Activated naive CD8-positive, alpha-beta T cell treated with anti-CD3 and anti-CD28 coated beads, Interleukin-2, amount 50 U/mL, for 24 hours (primary cell): ENCODE measurements around the gene FXYD5.
A peak's percentile ranks its signal among the peaks of the same experiment; 100 is the strongest.

Experiments used
- ATAC-seq: fragments of 150-1000 bp; cut with Tn5 transposase; one replicate; pipeline ENCODE4 v1.10.0; 2021
- DNase-seq: peaks from one replicate; pipeline ENCODE4 v3.0.0; 2021
- H3K27ac Mint-ChIP-seq: one replicate; pipeline ENCODE4 v1.8.0; 2021; ENCODE audit warnings: mild to moderate bottlenecking, mixed read lengths
- H3K27me3 Mint-ChIP-seq: one replicate; pipeline ENCODE4 v1.8.0; 2021; ENCODE audit warnings: mixed read lengths
- H3K36me3 Mint-ChIP-seq: one replicate; pipeline ENCODE4 v1.8.0; 2021; ENCODE audit warnings: low read depth, mixed read lengths
- H3K4me1 Mint-ChIP-seq: one replicate; pipeline ENCODE4 v1.8.0; 2021; ENCODE audit warnings: mixed read lengths
- H3K4me3 Mint-ChIP-seq: one replicate; pipeline ENCODE4 v1.8.0; 2021; ENCODE audit warnings: mild to moderate bottlenecking, moderate library complexity, mixed read lengths
- H3K9me3 Mint-ChIP-seq: one replicate; pipeline ENCODE4 v1.8.0; 2021; ENCODE audit warnings: mixed read lengths

The FXYD5 gene

GRCh38 chr19:35153701-35154524 lies 622 bp upstream of the FXYD5 start:
- Mint-ChIP-seq H3K27ac (peak overlapping the region; percentile 99), H3K36me3 (peaks cover 35% of the 10 kb centered on the region), H3K4me3 (peak overlapping the region; percentile 96), H3K4me1 (peaks cover 47% of the 10 kb centered on the region), H3K9me3 (no peaks in the 10 kb centered on the region), H3K27me3 (no peaks in the 10 kb centered on the region)
- DNase-seq: peak; percentile 81
- ATAC-seq: peak; percentile 42

GRCh38 chr19:35155441-35155840 lies 906 bp downstream of the FXYD5 start:
- Mint-ChIP-seq H3K36me3 (peaks cover 49% of the 10 kb centered on the region), H3K27me3 (no peaks in the 10 kb centered on the region), H3K9me3 (no peaks in the 10 kb centered on the region), H3K27ac (peak overlapping the region; percentile 99), H3K4me1 (peaks cover 56% of the 10 kb centered on the region), H3K4me3 (peak overlapping the region; percentile 96)
- ATAC-seq (peak; percentile 14), DNase-seq (peak; percentile 52)

GRCh38 chr19:35155981-35156672 lies 1.6 kb downstream of the FXYD5 start:
- Mint-ChIP-seq H3K27ac (peak overlapping the region; percentile 99), H3K4me1 (peaks cover 56% of the 10 kb centered on the region), H3K36me3 (peaks cover 56% of the 10 kb centered on the region), H3K27me3 (no peaks in the 10 kb centered on the region), H3K4me3 (peak overlapping the region; percentile 96), H3K9me3 (peaks cover under 1% of the 10 kb centered on the region)
- DNase-seq: no peak
- no peak for ATAC-seq

- Mint-ChIP-seq H3K4me1 (peaks cover 60% of the 10 kb centered on the region), H3K4me3 (peak overlapping the region; percentile 96)
These were observed 2.1 kb downstream of the FXYD5 start for GRCh38 chr19:35156673-35157014.

GRCh38 chr19:35157431-35157830 lies 2.9 kb downstream of the FXYD5 start:
- peak overlapping the region; percentile 99 for H3K27ac Mint-ChIP-seq
- DNase-seq (no peak), ATAC-seq (no peak)
- H3K27me3 Mint-ChIP-seq: no peaks in the 10 kb centered on the region
- peaks cover 62% of the 10 kb centered on the region for H3K4me1 Mint-ChIP-seq
- H3K9me3 Mint-ChIP-seq: peaks cover 10% of the 10 kb centered on the region
- H3K4me3 Mint-ChIP-seq: peak overlapping the region; percentile 96
- H3K36me3 Mint-ChIP-seq: peaks cover 69% of the 10 kb centered on the region

More at GRCh38 chr19:35156673-35157014, 2.1 kb downstream of the FXYD5 start:
- H3K27me3 Mint-ChIP-seq: no peaks in the 10 kb centered on the region
- ATAC-seq (no peak), DNase-seq (no peak)
- peaks cover 5% of the 10 kb centered on the region for H3K9me3 Mint-ChIP-seq
- peaks cover 61% of the 10 kb centered on the region for H3K36me3 Mint-ChIP-seq
- H3K27ac Mint-ChIP-seq: peak overlapping the region; percentile 99

- ATAC-seq (no peak), DNase-seq (no peak)
- Mint-ChIP-seq H3K4me3 (no peak overlapping the region), H3K36me3 (peaks cover 90% of the 10 kb centered on the region), H3K27me3 (no peaks in the 10 kb centered on the region), H3K4me1 (peaks cover 56% of the 10 kb centered on the region), H3K9me3 (peaks cover 21% of the 10 kb centered on the region), H3K27ac (no peak overlapping the region)
These were observed 5.1 kb downstream of the FXYD5 start for GRCh38 chr19:35159606-35160005.

- Mint-ChIP-seq H3K4me3 (no peak overlapping the region), H3K9me3 (peaks cover 26% of the 10 kb centered on the region), H3K36me3 (peaks cover 99% of the 10 kb centered on the region), H3K27ac (no peak overlapping the region), H3K27me3 (no peaks in the 10 kb centered on the region), H3K4me1 (peaks cover 59% of the 10 kb centered on the region)
- no peak for ATAC-seq
- DNase-seq: no peak
These were observed 6.3 kb downstream of the FXYD5 start for GRCh38 chr19:35160629-35161433.

- Mint-ChIP-seq H3K36me3 (peaks cover 99% of the 10 kb centered on the region), H3K27me3 (no peaks in the 10 kb centered on the region), H3K27ac (no peak overlapping the region), H3K4me1 (peaks cover 57% of the 10 kb centered on the region), H3K4me3 (no peak overlapping the region), H3K9me3 (peaks cover 31% of the 10 kb centered on the region)
- DNase-seq (no peak), ATAC-seq (no peak)
These were observed 6.9 kb downstream of the FXYD5 start for GRCh38 chr19:35161434-35161743.

- H3K36me3 Mint-ChIP-seq: peaks cover 99% of the 10 kb centered on the region
- DNase-seq (no peak), ATAC-seq (no peak)
- peaks cover 57% of the 10 kb centered on the region for H3K4me1 Mint-ChIP-seq
- peaks cover 34% of the 10 kb centered on the region for H3K9me3 Mint-ChIP-seq
- H3K4me3 Mint-ChIP-seq: no peak overlapping the region
- H3K27ac Mint-ChIP-seq: peak overlapping the region; percentile 61
- no peaks in the 10 kb centered on the region for H3K27me3 Mint-ChIP-seq
These were observed 8.2 kb downstream of the FXYD5 start for GRCh38 chr19:35162471-35163326.

- H3K36me3 Mint-ChIP-seq: peaks cover 94% of the 10 kb centered on the region
- DNase-seq (no peak), ATAC-seq (no peak)
- H3K27me3 Mint-ChIP-seq: no peaks in the 10 kb centered on the region
- H3K4me3 Mint-ChIP-seq: no peak overlapping the region
- H3K4me1 Mint-ChIP-seq: peaks cover 56% of the 10 kb centered on the region
- peaks cover 34% of the 10 kb centered on the region for H3K9me3 Mint-ChIP-seq
- no peak overlapping the region for H3K27ac Mint-ChIP-seq
These were observed 9.9 kb downstream of the FXYD5 start for GRCh38 chr19:35164418-35164817.

GRCh38 chr19:35165200-35166058 lies 10.9 kb downstream of the FXYD5 start:
- Mint-ChIP-seq H3K27me3 (no peaks in the 10 kb centered on the region), H3K4me3 (no peak overlapping the region), H3K4me1 (peaks cover 56% of the 10 kb centered on the region), H3K27ac (peak overlapping the region; percentile 67), H3K9me3 (peaks cover 34% of the 10 kb centered on the region), H3K36me3 (peaks cover 93% of the 10 kb centered on the region)
- ATAC-seq: no peak
- DNase-seq: no peak

GRCh38 chr19:35166100-35167063 lies 11.8 kb downstream of the FXYD5 start:
- no peaks in the 10 kb centered on the region for H3K27me3 Mint-ChIP-seq
- no peak for DNase-seq
- H3K4me3 Mint-ChIP-seq: no peak overlapping the region
- ATAC-seq: no peak
- H3K4me1 Mint-ChIP-seq: peaks cover 54% of the 10 kb centered on the region
- peaks cover 31% of the 10 kb centered on the region for H3K9me3 Mint-ChIP-seq
- peak overlapping the region; percentile 77 for H3K27ac Mint-ChIP-seq
- H3K36me3 Mint-ChIP-seq: peaks cover 86% of the 10 kb centered on the region
